GM21360 (cell line): ENCODE measurements around the gene COQ5.

Experiments used
- ATAC-seq: cut with Tn5 transposase; IDR thresholded peaks from one replicate; pipeline ENCODE4 v1.9.1; 2021; ENCODE audit warnings: mild to moderate bottlenecking, moderate library complexity; ENCODE audit not compliant: unreplicated experiment

The COQ5 gene

GRCh38 chr12:120485961-120486881 is 42.7 kb downstream of the COQ5 start:
- ATAC-seq: no peak

DNA sequence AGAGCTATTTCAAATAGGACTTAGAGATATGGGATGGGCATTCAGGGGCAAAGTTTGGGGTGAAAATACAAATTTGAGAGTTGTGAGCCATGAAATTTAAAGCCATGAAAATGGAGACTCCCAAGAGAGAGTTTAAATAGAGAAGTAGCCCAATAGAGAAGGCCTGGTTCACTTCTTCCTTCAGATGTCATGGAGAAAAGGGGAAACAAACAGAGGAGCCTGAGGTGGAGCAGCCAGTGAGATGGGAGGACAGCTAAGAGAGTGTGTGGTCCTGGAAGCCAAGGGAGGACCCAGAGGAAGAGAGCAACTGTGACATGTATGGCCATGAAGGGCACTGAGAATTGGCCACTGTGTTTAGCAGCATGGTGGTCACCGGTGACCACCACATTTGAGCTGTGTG is 45.3 kb downstream of the COQ5 start:
- ATAC-seq: no peak

GRCh38 chr12:120481022-120481767 is 47.8 kb downstream of the COQ5 start:
- ATAC-seq: no peak

DNA sequence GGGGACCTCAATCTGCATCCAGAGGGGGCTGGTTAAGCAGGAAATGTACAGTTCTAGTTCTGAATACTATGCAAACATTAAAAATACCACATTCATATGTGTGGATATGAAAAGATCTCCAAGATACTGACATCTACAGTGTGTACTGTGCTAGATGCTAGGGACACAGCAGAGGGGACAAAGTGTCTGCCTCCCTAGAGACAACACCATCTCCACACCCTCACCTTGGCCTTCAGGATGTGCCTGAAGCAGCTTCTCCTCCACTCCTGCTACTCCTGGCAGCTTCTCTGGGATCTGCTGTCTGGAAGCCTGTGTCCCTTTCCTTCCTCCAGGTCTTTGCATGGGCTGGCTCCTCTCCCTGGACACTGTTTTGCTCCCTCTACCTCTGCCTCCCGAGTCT is 48.7 kb downstream of the COQ5 start:
- no peak for ATAC-seq

GRCh38 chr12:120479458-120479857 is 49.5 kb downstream of the COQ5 start:
- ATAC-seq: no peak

GRCh38 chr12:120475643-120476042 is 53.3 kb downstream of the COQ5 start:
- no peak for ATAC-seq

GRCh38 chr12:120474616-120474960 is 54.4 kb downstream of the COQ5 start:
- ATAC-seq: no peak

DNA sequence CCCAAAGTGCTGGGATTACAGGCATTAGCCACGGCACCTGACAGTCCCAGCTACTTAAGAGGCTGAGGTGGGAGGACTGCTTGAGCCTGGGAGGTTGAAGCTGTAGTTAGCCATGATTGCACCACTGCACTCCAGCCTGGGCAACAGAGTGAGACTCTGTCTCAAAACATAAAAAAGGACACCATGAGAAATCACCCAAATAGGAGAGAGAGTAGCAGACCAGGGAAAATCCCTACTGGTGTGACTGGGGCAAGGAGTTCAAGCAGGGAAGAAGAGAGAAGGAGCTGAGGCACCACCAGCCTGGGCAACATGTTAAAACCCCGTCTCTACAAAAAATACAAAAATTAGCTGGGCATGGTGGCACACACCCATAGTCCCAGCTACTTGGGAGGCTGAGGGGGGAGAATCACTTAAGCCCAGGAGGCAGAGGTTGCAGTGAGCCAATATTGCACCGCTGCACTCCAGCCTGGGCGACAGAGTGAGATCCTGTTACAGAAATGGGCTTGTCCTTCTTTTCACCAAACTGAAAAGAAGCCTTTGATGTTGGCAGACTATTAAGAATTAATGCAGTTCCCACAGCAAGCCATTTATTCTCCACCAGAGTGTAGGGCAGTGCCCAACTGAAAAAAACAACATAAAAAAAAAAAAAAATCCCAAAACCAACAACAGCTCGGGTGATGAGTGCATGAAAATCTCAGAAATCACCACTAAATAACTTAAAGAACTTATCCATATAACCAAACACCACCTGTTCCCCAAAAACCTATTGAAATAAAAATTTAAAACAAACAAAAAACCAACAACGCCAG is 54.9 kb downstream of the COQ5 start:
- ATAC-seq: no peak

- ATAC-seq: no peak
Observed at GRCh38 chr12:120472521-120472920, 56.4 kb downstream of the COQ5 start.

GRCh38 chr12:120470150-120470784 is 58.7 kb downstream of the COQ5 start:
- peak; percentile 13 for ATAC-seq

- ATAC-seq: peak; percentile 71
Observed at GRCh38 chr12:120469450-120470149, 59.4 kb downstream of the COQ5 start, which contains the start of gene SRSF9. TSS of gene SRSF9 (minus strand) at chr12:120469748. CDS start at chr12:120469609, 139 bp downstream.

DNA sequence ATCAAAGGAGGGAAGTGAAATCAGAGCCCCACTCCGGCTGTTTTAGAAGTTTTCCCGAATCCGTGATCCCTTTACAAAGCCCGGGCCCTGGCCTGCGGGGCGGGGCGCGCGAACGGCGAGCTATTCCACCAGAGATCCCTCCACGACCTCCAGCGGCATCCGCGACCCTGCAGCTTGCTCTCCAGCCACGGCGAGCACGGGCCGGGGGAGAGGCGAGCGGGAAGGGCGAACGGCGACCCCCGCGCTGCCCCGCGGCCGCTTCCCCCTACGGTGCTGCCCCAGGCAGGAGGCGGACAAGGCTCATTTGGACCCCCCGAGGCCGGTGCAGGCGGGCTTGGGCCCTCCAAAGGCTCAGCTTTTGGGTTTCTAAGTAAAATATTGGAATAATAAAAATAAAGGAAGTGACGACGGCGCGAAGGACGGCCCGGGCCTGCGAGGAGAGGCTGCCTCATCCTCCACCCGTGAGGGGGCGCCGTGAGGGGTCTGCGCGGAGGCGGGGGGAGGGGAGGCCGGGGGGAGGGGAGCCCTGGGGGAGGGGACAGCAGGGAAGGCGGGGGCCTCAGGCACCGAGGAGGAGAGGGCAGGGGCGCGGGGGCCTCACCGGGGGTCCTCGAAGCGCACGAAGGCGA is 60.0 kb downstream of the COQ5 start:
- peak; percentile 6 for ATAC-seq

GRCh38 chr12:120468325-120468820 is 60.6 kb downstream of the COQ5 start:
- no peak for ATAC-seq

GRCh38 chr12:120467439-120467838 is 61.5 kb downstream of the COQ5 start:
- ATAC-seq: no peak

- no peak for ATAC-seq
Observed at GRCh38 chr12:120466560-120467315, 62.2 kb downstream of the COQ5 start.

- no peak for ATAC-seq
Observed at GRCh38 chr12:120465756-120466155, 63.2 kb downstream of the COQ5 start.

DNA sequence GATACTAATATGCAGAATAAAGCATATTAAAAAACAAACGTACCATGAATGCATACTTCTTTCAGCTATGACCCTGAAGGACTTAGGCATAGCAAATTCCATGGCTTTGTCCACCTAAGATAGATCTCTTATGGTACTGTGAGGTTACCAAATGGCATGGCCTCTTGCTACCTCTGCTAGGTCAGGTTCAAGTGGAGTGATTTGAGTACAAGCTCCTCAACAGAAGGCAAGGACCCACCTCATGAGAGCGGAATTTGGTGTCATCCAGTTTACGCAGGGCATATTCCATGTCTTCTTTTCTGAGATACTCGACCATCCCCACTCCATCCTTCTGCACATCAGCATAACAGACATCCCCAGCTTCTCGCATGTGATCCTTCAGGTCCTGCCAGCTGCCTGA is 65.2 kb downstream of the COQ5 start:
- ATAC-seq: no peak

- ATAC-seq: no peak
Observed at GRCh38 chr12:120462099-120462640, 66.8 kb downstream of the COQ5 start.
